GM12878 (cell line): ENCODE data around the gene EMILIN3. TPM values are rescaled to one million over a fixed set of nuclear protein-coding genes. Genes with fewer than 3 reads are reported as not detected.

Experiments used
- ATAC-seq: fragments of 200-7000 bp; cut with Tn5 transposase; 3 replicates; pipeline ENCODE4 v1.9.1; 2020; ENCODE audit warnings: mild to moderate bottlenecking, moderate library complexity
- BruUV-seq: library from RNA; stranded (reverse); fragments of 400-500 nt; replicated peaks from 2 replicates; lab custom pipeline; 2021; lab: Mats Ljungman, UMichigan
- CTCF ChIA-PET: fragments of 300-600 bp; sonication (Branson Sonifier 250); formaldehyde crosslinking; extraction: SDS; loops from one replicate; lab custom pipeline; 2021; ENCODE audit warnings: inconsistent platforms; lab: Yijun Ruan, JAX
- POLR2A ChIA-PET: fragments of 350-600 bp; formaldehyde crosslinking; extraction: SDS; loops from one replicate; lab custom pipeline; 2021; ENCODE audit warnings: inconsistent platforms; lab: Charles Lee
- RAD21 ChIA-PET: fragments of 300-600 bp; sonication (Branson Sonifier 250); formaldehyde crosslinking; loops from one replicate; lab custom pipeline; 2023; ENCODE audit warnings: antibody characterized with exemption; ENCODE audit not compliant: unreplicated experiment; lab: Charles Lee
- SMC1A ChIA-PET: fragments of 300-600 bp; sonication (Branson Sonifier 250); formaldehyde crosslinking; loops from one replicate; lab custom pipeline; 2023; ENCODE audit not compliant: unreplicated experiment, uncharacterized antibody; lab: Charles Lee
- DNase-seq: peaks from one replicate; pipeline ENCODE4 v3.0.0-alpha.2; 2011; ENCODE audit warnings: low read depth, low spot score
- FAIRE-seq: peaks from 3 replicates; lab custom pipeline; 2011; peaks lifted over from hg19 to GRCh38; lab: Jason Lieb, UNC
- H2AFZ ChIP-seq: 2 replicates; pipeline ENCODE4 v1.6.0; 2011; ENCODE audit warnings: low read depth, low read length, control low read depth; ENCODE audit not compliant: control insufficient read depth
- H3K27ac ChIP-seq: 2 replicates; pipeline ENCODE4 v1.5.1; 2011; ENCODE audit warnings: control low read depth; ENCODE audit not compliant: control insufficient read depth, insufficient read depth
- H3K27me3 ChIP-seq, 2 experiments: replicated peaks in 1 of 2; 2 replicates each; pipeline versions ENCODE4 v1.6.0 to v1.6.1; 2011; ENCODE audit warnings: low read length in 1 of 2; ENCODE audit not compliant: control insufficient read depth in 2 of 2, insufficient read depth in 2 of 2
- H3K36me3 ChIP-seq, 2 experiments: 2 replicates each; pipeline ENCODE4 v1.5.1; 2011; ENCODE audit warnings: low read length in 1 of 2; ENCODE audit not compliant: control insufficient read depth in 2 of 2, insufficient read depth in 2 of 2
- H3K4me1 ChIP-seq: 2 replicates; pipeline ENCODE4 v1.6.1; 2011; ENCODE audit warnings: mild to moderate bottlenecking, low read length, moderate library complexity, mixed read lengths; ENCODE audit not compliant: control insufficient read depth, insufficient read depth
- H3K4me2 ChIP-seq: 2 replicates; pipeline ENCODE4 v1.6.0; 2011; ENCODE audit warnings: control low read depth; ENCODE audit not compliant: control insufficient read depth, insufficient read depth
- H3K4me3 ChIP-seq: fragments of 200-600 bp; sonication (generic); 2 replicates; pipeline ENCODE4 v1.5.1; 2016
- H3K79me2 ChIP-seq: 2 replicates; pipeline ENCODE4 v1.6.0; 2011; ENCODE audit warnings: low read length; ENCODE audit not compliant: control insufficient read depth, insufficient read depth
- H3K9ac ChIP-seq: 2 replicates; pipeline ENCODE4 v1.8.0; 2011; ENCODE audit warnings: low read length, control low read depth, mixed read lengths; ENCODE audit not compliant: control insufficient read depth, insufficient read depth
- H3K9me3 ChIP-seq: replicated peaks from 3 replicates; pipeline ENCODE4 v1.5.1; 2011; ENCODE audit warnings: mild to moderate bottlenecking, low read length; ENCODE audit not compliant: control insufficient read depth, insufficient read depth
- H4K20me1 ChIP-seq: 2 replicates; pipeline ENCODE4 v1.6.0; 2011; ENCODE audit not compliant: control insufficient read depth, insufficient read depth
- BACH1 ChIP-seq: fragments of 450-650 bp; IDR thresholded peaks from 2 replicates; pipeline ENCODE4 v1.6.1; 2017; ENCODE audit warnings: mild to moderate bottlenecking, borderline replicate concordance
- BHLHE40 ChIP-seq, 2 experiments: fragments of 450-650 bp in 1 of 2; IDR thresholded peaks; 2 replicates each; pipeline ENCODE4 v1.6.1; 2011 to 2017; ENCODE audit warnings: low read depth in 2 of 2, borderline replicate concordance in 1 of 2, improper control_type of control experiment in 1 of 2, low read length in 1 of 2, mild to moderate bottlenecking in 1 of 2
- CBFB ChIP-seq: IDR thresholded peaks from 2 replicates; pipeline ENCODE4 v1.6.1; 2016; ENCODE audit warnings: antibody characterized with exemption, low read depth
- EGR1 ChIP-seq, 2 experiments: IDR thresholded peaks; 1 replicate in 1 of 2; 2 replicates in 1 of 2; pipeline ENCODE4 v1.6.1; 2011 to 2012; ENCODE audit warnings: low read depth in 2 of 2, low read length in 2 of 2, borderline replicate concordance in 1 of 2, mild to moderate bottlenecking in 1 of 2, moderate library complexity in 1 of 2
- GATAD2B ChIP-seq: fragments of 450-650 bp; conservative IDR thresholded peaks from 2 replicates; pipeline ENCODE4 v1.6.1; 2017; ENCODE audit warnings: low read depth, mild to moderate bottlenecking, moderate library complexity
- HDAC2 ChIP-seq: fragments of 200-600 bp; sonication (generic); IDR thresholded peaks from 2 replicates; pipeline ENCODE4 v1.6.1; 2017
- IKZF1 ChIP-seq: fragments of 450-650 bp; conservative IDR thresholded peaks from 2 replicates; pipeline ENCODE4 v1.6.1; 2017; ENCODE audit warnings: antibody characterized with exemption, mild to moderate bottlenecking
- JUND ChIP-seq: IDR thresholded peaks from 2 replicates; pipeline ENCODE4 v1.6.1; 2012; ENCODE audit warnings: low read depth, mild to moderate bottlenecking, low read length, improper control_type of control experiment, moderate library complexity
- KAT2A ChIP-seq: conservative IDR thresholded peaks from 2 replicates; pipeline ENCODE4 v1.6.1; 2011; ENCODE audit warnings: low read depth, low read length; ENCODE audit not compliant: control insufficient read depth
- LARP7 ChIP-seq: fragments of 450-650 bp; IDR thresholded peaks from 2 replicates; pipeline ENCODE4 v1.6.1; 2017; ENCODE audit warnings: mild to moderate bottlenecking
- NR2C1 ChIP-seq: fragments of 450-650 bp; IDR thresholded peaks from 2 replicates; pipeline ENCODE4 v1.6.1; 2017; ENCODE audit warnings: antibody characterized with exemption, mild to moderate bottlenecking, moderate library complexity
- NR2F1 ChIP-seq: fragments of 450-650 bp; conservative IDR thresholded peaks from 2 replicates; pipeline ENCODE4 v1.6.1; 2017; ENCODE audit warnings: mild to moderate bottlenecking
- POLR2A ChIP-seq: IDR thresholded peaks from 2 replicates; pipeline ENCODE4 v1.6.1; 2011; ENCODE audit warnings: low read depth, mild to moderate bottlenecking, low read length
- POU2F2 ChIP-seq: IDR thresholded peaks from 3 replicates; pipeline ENCODE4 v1.6.1; 2011; ENCODE audit warnings: low read depth, mild to moderate bottlenecking, low read length, borderline replicate concordance
- SMAD5 ChIP-seq: IDR thresholded peaks from 2 replicates; pipeline ENCODE4 v1.6.1; 2016; ENCODE audit warnings: antibody characterized with exemption, low read depth
- YY1 ChIP-seq: IDR thresholded peaks from 2 replicates; pipeline ENCODE4 v1.6.1; 2011; ENCODE audit warnings: low read depth, mild to moderate bottlenecking, low read length
- ZZZ3 ChIP-seq: IDR thresholded peaks from 2 replicates; pipeline ENCODE4 v1.6.1; 2011; ENCODE audit warnings: low read depth; ENCODE audit not compliant: control insufficient read depth, insufficient read length
- WGBS: methylation state at CpG from one replicate; pipeline ENCODE4 v1.1.6; 2016; ENCODE audit warnings: low lambda C conversion rate; ENCODE audit not compliant: insufficient replicate concordance, insufficient coverage; ENCODE audit errors: missing lambda C conversion rate; 5-methylcytosine and 5-hydroxymethylcytosine counted together
- in situ Hi-C: fragments of 300-500 bp; cut with MboI; formaldehyde crosslinking; loops from 9 replicates; pipeline ENCODE4 v1.14.3; 2018; ENCODE audit warnings: mixed read lengths
- intact Hi-C: fragments of 100-400 bp; cut with micrococcal nuclease; formaldehyde crosslinking; loops from one replicate; pipeline ENCODE4 v1.14.2; 2022; ENCODE audit not compliant: unreplicated experiment
- polyA plus RNA-seq, 11 experiments: library from polyadenylated mRNA; depleted of rRNA in 4 of 11; unstranded in 6 of 11; stranded (reverse) in 5 of 11; fragments of >200 nt; fragmentation: Nextera tagmentation in 4 of 11; fragmentation: Illumina TruSeq in 1 of 11; extraction: Ambion mirVana in 4 of 11; extraction: Trizol in 1 of 11; gene quantifications; 1 replicate in 1 of 11; 2 replicates in 10 of 11; pipeline versions ENCODE4 v1.2.1 to v1.2.3, GENCODE V29; 2011 to 2016; ENCODE audit warnings: inconsistent platforms in 2 of 11, missing spikeins in 2 of 11, low read depth in 1 of 11
- total RNA-seq, 4 experiments: library from RNA; depleted of rRNA in 3 of 4; stranded (reverse); fragments of >200 nt in 3 of 4; fragmentation: Illumina TruSeq in 1 of 4; extraction: Trizol in 1 of 4; gene quantifications; 2 replicates each; pipeline versions ENCODE4 v1.2.1 to v1.2.3, GENCODE V29; 2013 to 2021
- TF ChIP-seq, protein P1 (sequence below): fragments of 450-650 bp; IDR thresholded peaks from 2 replicates; pipeline ENCODE4 v1.6.1; 2017; ENCODE audit warnings: mild to moderate bottlenecking

Gene EMILIN3
- total and polyA plus RNA-seq, 10 of the 15 experiments (the other 5 are each of a cell fraction or from before 2014, with no cell fraction given) = not detected

DNA sequence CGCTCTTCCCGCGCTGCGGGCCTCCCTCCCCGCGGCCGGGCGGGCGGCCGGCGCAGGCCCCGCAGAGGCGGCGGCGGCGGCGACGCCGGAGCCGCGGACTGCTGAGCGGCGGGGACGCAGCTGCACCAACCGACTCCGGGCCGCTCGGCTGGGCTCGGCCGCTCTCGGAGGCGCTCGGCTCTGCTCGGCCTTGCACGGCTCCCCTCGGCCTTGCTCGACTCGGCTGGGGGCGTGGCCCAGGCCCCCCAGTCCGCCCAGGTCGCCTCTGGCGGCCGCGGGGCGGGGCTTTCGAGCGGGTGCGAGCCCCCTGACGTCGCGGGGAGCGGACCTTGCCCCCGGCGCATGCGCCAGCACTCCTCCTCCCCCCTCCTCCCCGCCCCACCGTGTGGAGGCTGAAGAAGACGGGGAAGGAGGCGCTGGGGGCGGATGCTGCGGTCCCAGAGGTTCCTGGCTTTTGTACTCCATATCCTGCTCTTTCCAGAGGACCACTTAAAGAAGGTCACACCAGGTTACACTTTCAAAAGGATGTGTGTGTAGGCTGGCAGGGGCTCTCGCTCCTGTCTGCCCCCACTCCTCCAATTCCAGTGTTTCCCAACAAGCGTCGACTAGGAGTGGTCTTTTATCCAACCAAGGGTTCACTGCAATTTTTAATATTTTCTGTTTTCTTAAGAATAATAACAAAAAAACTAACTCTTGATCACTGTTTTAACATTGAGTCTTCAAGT, 48.9 kb downstream of the EMILIN3 start, which contains the start of gene ZHX3 (continued):
- TF ChIP-seq LARP7 = 0 out of 2 replicates have a peak, but pooled peaks have one; percentile 39
- no peak for TF ChIP-seq ZZZ3
- no peak for TF ChIP-seq CBFB
- TF ChIP-seq SMAD5 = no peak

DNA sequence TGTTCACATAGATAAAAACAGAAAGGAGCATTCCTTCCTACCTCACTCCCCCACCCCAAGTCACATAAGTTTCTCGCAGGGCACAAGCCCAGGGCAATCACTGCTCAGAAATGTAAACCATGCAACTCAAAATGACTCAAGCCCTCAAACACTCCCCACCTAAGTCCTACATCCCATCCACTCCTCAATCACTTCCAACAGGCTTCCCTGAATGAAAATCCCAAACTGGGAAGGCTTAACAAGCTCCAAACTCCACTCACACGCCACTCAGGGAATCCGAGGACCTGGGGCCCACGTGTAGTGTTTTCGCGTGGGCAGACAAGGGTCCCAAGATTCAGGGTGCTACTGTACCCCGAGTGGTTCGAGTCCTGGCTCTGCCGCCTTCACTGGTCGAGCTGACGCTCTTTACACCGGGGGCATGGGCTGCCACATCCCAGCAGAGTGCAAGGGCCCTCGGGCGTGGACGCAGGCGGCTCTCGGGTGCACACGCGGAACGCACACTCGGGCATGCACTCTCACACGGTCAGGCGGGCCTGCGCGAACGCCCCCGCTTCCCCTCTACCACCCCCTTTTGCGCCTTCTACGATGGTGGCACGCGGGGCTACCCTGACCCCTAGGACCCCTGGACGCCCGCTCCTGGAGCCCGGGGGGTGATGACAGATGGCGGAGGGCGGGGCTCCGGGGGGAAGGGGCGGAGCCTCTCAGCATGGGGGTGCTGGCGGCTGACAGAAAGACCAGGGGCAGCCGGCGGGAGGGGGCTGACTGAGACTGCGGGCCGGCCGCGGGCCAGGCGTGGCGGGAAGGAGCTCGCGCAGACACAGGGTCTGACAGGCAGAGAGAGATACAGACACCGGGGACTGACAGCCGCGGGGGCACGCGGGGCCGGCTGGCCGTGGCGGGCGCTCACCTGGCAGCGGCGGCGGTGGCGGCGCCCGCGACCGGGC, 49.7 kb downstream of the EMILIN3 start:
- Histone ChIP-seq H2AFZ (peak overlapping the region; percentile 91), H3K4me3 (peak overlapping the region; percentile 96), H3K79me2 (peaks cover 8% of the 10 kb centered on the region), H4K20me1 (no peaks in the 10 kb centered on the region), H3K4me1 (peaks cover 3% of the 10 kb centered on the region; the same call in 1 of the 2 replicates), H3K27me3 (no peaks in the 10 kb centered on the region), H3K9me3 (no peaks in the 10 kb centered on the region), H3K36me3 (no peaks in the 10 kb centered on the region), H3K4me2 (peak overlapping the region; percentile 97), H3K27ac (peak overlapping the region; percentile 61), H3K9ac (peak overlapping the region; percentile 82)
- FAIRE-seq (peak; percentile 44), DNase-seq (no peak), ATAC-seq (peak; percentile 69)
- ChIA-PET SMC1A (interaction anchor here (0.7 to 2.2 kb wide), 2 partner anchors 10 to 159 kb away, joined by 3 to 16 read pairs; no protein-coding TSS in a partner anchor), POLR2A (interaction anchor here (1.0 to 2.6 kb wide), 2 partner anchors 11 to 14 kb away, joined by 3 to 10 read pairs; no protein-coding TSS in a partner anchor), RAD21 (interaction anchor here (0.6 kb wide), 2 partner anchors 10 to 1560 kb away, joined by 3 read pairs; no protein-coding TSS in a partner anchor), CTCF (interaction anchor here (1.4 kb wide), 1 partner anchor 182 kb away, joined by 4 read pairs; no protein-coding TSS in a partner anchor)
- WGBS = 2% methylated on average over 36 of the region's 66 CpGs
- in situ Hi-C loops (no loop called here), intact Hi-C loops (loop anchor here (5.0 to 10.0 kb wide), 2 partner anchors 180 to 332 kb away; partner anchors contain the start of gene PLCG1)
- BruUV-seq = no TSS peak
- TF ChIP-seq YY1 (0 out of 2 replicates have a peak, but pooled peaks have one; percentile 6), NR2F1 (peak; percentile 90), JUND (no peak), LARP7 (0 out of 2 replicates have a peak, but pooled peaks have one; percentile 43), BHLHE40 (IDR thresholded peaks at IDR 0.05; ENCODE audit: borderline replicate concordance in 1 of 2, low read depth in 2 of 2, low read length in 1 of 2) (peak; percentile 29 to 52; a peak in 2 of 4 replicates), KAT2A (no peak), POLR2A (peak; percentile 53; the same call in 1 of the 2 replicates), GATAD2B (peak; percentile 75; the same call in 1 of the 2 replicates), HDAC2 (no peak), EGR1 (IDR thresholded peaks at IDR 0.05; ENCODE audit: borderline replicate concordance in 1 of 2, low read depth in 2 of 2, low read length in 2 of 2) (peak in 1 of 2 experiments; percentile 82; a peak in 2 of 3 replicates), BACH1 (peak; percentile 43; the same call in 1 of the 2 replicates), IKZF1 (peak; percentile 43; the same call in 1 of the 2 replicates), NR2C1 (0 out of 2 replicates have a peak, but pooled peaks have one; percentile 12), POU2F2 (no peak)
- TF ChIP-seq, protein P1, sequence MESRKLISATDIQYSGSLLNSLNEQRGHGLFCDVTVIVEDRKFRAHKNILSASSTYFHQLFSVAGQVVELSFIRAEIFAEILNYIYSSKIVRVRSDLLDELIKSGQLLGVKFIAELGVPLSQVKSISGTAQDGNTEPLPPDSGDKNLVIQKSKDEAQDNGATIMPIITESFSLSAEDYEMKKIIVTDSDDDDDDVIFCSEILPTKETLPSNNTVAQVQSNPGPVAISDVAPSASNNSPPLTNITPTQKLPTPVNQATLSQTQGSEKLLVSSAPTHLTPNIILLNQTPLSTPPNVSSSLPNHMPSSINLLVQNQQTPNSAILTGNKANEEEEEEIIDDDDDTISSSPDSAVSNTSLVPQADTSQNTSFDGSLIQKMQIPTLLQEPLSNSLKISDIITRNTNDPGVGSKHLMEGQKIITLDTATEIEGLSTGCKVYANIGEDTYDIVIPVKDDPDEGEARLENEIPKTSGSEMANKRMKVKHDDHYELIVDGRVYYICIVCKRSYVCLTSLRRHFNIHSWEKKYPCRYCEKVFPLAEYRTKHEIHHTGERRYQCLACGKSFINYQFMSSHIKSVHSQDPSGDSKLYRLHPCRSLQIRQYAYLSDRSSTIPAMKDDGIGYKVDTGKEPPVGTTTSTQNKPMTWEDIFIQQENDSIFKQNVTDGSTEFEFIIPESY = no peak
